ENCODE results near the gene TRAPPC3L. TPM values are rescaled to one million over a fixed set of nuclear protein-coding genes. Genes with fewer than 3 reads are reported as not detected.

Gene TRAPPC3L
- total and polyA plus RNA-seq, 9 of the 15 experiments (the other 6 are each of a cell fraction or from before 2014, with no cell fraction given) = not detected

DNA sequence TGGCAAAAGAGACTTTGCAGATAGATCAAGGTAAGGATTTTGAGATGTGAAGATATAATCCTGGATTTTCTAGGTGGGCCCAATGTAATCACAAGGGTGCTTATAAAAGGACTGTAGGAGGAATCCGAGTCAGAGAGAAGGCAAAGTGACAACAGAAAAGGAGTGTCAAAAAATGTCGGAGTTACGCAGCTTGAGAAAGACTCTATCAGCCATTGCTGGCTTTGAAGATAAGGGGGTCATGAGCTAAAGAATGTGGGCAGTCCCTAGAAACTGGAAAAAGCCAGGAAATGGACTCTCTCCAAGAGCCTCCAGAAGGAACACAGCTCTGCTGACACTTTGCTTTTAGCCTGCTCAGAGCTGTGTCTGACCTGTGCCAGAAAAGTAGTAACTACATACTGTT lies 17.1 kb upstream of the TRAPPC3L start (continued):
- TF ChIP-seq, protein P1, sequence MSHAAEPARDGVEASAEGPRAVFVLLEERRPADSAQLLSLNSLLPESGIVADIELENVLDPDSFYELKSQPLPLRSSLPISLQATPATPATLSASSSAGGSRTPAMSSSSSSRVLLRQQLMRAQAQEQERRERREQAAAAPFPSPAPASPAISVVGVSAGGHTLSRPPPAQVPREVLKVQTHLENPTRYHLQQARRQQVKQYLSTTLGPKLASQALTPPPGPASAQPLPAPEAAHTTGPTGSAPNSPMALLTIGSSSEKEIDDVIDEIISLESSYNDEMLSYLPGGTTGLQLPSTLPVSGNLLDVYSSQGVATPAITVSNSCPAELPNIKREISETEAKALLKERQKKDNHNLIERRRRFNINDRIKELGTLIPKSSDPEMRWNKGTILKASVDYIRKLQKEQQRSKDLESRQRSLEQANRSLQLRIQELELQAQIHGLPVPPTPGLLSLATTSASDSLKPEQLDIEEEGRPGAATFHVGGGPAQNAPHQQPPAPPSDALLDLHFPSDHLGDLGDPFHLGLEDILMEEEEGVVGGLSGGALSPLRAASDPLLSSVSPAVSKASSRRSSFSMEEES (CRISPR knock-in tag; IDR thresholded peaks at IDR 0.05) = no peak
- TF ChIP-seq, protein P2, sequence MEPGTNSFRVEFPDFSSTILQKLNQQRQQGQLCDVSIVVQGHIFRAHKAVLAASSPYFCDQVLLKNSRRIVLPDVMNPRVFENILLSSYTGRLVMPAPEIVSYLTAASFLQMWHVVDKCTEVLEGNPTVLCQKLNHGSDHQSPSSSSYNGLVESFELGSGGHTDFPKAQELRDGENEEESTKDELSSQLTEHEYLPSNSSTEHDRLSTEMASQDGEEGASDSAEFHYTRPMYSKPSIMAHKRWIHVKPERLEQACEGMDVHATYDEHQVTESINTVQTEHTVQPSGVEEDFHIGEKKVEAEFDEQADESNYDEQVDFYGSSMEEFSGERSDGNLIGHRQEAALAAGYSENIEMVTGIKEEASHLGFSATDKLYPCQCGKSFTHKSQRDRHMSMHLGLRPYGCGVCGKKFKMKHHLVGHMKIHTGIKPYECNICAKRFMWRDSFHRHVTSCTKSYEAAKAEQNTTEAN (CRISPR knock-in tag; IDR thresholded peaks at IDR 0.05) = no peak
- TF ChIP-seq RBM25 (IDR thresholded peaks at IDR 0.05; ENCODE audit: low read depth, low read length, severe bottlenecking) (no peak), HSF4 (CRISPR knock-in tag; IDR thresholded peaks at IDR 0.05; ENCODE audit: borderline replicate concordance) (no peak), ZNF431 (CRISPR knock-in tag; IDR thresholded peaks at IDR 0.05) (no peak), HNRNPK (IDR thresholded peaks at IDR 0.05; ENCODE audit: low read depth, low read length, poor library complexity, severe bottlenecking) (no peak), ZFX (CRISPR knock-in tag; IDR thresholded peaks at IDR 0.05) (no peak), MEF2D (tag; conservative IDR thresholded peaks at IDR 0.05; ENCODE audit: low read depth) (no peak), SRSF3 (IDR thresholded peaks at IDR 0.05; ENCODE audit: insufficient read depth, low read length) (no peak), POLR2B (IDR thresholded peaks at IDR 0.05; ENCODE audit: low read depth, partially characterized antibody) (no peak), LCOR (CRISPR knock-in tag; IDR thresholded peaks at IDR 0.05) (no peak)
- TF ChIP-seq, protein P3, sequence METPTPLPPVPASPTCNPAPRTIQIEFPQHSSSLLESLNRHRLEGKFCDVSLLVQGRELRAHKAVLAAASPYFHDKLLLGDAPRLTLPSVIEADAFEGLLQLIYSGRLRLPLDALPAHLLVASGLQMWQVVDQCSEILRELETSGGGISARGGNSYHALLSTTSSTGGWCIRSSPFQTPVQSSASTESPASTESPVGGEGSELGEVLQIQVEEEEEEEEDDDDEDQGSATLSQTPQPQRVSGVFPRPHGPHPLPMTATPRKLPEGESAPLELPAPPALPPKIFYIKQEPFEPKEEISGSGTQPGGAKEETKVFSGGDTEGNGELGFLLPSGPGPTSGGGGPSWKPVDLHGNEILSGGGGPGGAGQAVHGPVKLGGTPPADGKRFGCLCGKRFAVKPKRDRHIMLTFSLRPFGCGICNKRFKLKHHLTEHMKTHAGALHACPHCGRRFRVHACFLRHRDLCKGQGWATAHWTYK (CRISPR knock-in tag; IDR thresholded peaks at IDR 0.05) = no peak; the same call in 1 of the 2 replicates
- TF ChIP-seq, protein P4, sequence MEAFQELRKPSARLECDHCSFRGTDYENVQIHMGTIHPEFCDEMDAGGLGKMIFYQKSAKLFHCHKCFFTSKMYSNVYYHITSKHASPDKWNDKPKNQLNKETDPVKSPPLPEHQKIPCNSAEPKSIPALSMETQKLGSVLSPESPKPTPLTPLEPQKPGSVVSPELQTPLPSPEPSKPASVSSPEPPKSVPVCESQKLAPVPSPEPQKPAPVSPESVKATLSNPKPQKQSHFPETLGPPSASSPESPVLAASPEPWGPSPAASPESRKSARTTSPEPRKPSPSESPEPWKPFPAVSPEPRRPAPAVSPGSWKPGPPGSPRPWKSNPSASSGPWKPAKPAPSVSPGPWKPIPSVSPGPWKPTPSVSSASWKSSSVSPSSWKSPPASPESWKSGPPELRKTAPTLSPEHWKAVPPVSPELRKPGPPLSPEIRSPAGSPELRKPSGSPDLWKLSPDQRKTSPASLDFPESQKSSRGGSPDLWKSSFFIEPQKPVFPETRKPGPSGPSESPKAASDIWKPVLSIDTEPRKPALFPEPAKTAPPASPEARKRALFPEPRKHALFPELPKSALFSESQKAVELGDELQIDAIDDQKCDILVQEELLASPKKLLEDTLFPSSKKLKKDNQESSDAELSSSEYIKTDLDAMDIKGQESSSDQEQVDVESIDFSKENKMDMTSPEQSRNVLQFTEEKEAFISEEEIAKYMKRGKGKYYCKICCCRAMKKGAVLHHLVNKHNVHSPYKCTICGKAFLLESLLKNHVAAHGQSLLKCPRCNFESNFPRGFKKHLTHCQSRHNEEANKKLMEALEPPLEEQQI (IDR thresholded peaks at IDR 0.05) = no peak
- TF ChIP-seq, protein P5, sequence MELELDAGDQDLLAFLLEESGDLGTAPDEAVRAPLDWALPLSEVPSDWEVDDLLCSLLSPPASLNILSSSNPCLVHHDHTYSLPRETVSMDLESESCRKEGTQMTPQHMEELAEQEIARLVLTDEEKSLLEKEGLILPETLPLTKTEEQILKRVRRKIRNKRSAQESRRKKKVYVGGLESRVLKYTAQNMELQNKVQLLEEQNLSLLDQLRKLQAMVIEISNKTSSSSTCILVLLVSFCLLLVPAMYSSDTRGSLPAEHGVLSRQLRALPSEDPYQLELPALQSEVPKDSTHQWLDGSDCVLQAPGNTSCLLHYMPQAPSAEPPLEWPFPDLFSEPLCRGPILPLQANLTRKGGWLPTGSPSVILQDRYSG (tag; conservative IDR thresholded peaks at IDR 0.05; ENCODE audit: low read depth) = 0 out of 2 replicates have a peak, but pooled peaks have one; percentile 55
